Left renal pelvis (tissue), 4 donors: Measurements from ENCODE around the gene DPM2. TPM values are rescaled to one million over a fixed set of nuclear protein-coding genes. Genes with fewer than 3 reads are reported as not detected.

ENCODE experiments used
- DNase-seq, 4 donors: peaks; one replicate each; pipeline ENCODE4 v3.0.0-alpha.2; 2013; ENCODE audit warnings: low read depth in 4 of 4, low spot score in 3 of 4
- polyA plus RNA-seq, 4 donors: library from polyadenylated mRNA; unstranded; fragments of 120-200 nt; gene quantifications; one replicate each; pipeline ENCODE4 v1.2.1, GENCODE V29; 2013; ENCODE audit not compliant: insufficient read length in 4 of 4

DPM2 gene
- polyA plus RNA-seq, 4 donors = 33.5 to 38.7 (median 36.4) TPM

DNA sequence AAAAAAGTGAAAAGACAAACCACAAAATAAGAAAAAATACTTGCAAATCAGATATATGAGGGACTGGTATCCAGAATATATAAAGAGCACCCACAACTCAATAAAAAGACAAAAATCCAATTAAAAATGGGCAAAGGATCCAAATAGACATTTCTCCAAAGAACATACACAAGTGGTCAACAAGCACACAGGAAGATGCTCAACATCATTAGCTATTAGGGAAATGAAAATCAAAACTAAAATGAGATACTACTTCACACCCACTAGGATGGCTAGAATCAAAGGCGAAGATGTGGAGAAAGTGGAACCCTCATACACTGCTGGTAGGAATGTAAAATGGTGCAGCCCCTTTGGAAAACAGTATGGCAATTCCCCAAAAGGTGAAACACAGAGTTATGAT, 21.1 kb upstream of the DPM2 start:
- no peak for DNase-seq

GRCh38 chr9:127955294-127956015, 17.8 kb upstream of the DPM2 start:
- no peak for DNase-seq

GRCh38 chr9:127954831-127955293, 17.2 kb upstream of the DPM2 start:
- DNase-seq = no peak

GRCh38 chr9:127953768-127954505, 16.3 kb upstream of the DPM2 start:
- no peak for DNase-seq

DNA sequence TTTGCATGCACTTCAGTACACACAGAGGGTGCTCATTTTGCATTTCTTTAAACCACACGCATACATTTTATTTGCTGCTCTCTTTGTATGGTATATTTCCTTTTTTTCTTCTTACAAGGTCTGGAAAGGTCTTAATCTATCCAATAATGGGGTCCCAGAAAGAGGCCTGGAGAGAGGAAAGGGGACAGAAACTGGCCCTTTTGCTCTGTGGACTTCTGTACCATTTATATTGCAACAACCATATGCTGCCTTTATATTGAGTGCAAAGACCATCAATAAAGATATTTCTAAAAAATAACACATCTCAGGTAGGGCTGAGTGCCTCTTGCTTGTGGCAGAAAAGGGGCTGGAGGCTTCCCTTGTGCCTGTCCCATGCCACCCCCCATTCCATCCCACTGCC, 15.5 kb upstream of the DPM2 start:
- no peak for DNase-seq

DNA sequence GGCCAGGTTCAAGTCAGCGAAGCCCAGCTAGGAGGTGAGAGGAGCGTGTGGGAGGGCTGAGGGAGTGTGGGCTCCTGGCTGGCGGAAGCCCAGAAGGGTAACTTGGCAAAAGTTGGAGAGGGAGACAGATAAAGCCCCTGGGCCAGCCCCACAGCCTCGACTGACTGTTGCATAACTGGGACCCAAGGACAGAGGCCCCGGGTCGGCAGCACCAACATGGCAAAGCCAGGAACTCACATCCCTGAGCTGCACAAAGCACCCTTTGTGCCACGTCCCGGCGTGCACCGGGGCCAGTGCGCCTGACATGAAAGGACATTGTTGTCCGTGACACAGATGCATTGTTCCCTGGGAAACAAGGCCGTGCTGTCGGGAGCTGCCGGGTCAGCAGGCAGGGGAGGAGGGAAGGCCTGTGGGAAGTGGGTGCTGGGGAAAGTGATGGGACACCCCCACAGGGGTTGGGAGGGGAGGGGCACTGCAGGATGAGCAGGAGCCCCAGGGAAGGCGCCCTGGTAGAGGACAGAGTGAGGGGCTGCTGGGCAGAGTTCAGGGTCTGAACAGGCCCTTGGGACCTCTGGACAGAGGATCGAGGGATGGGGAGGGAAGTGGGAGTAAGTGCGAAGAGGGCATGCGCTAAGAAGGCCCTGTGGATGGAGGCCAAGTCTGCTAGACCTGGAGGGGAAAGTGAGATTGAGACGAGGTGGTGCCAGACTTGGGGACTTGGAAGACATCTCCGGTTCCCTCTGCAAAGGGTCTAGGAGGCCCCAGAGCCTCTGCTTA, 13.0 kb upstream of the DPM2 start:
- DNase-seq = no peak

DNA sequence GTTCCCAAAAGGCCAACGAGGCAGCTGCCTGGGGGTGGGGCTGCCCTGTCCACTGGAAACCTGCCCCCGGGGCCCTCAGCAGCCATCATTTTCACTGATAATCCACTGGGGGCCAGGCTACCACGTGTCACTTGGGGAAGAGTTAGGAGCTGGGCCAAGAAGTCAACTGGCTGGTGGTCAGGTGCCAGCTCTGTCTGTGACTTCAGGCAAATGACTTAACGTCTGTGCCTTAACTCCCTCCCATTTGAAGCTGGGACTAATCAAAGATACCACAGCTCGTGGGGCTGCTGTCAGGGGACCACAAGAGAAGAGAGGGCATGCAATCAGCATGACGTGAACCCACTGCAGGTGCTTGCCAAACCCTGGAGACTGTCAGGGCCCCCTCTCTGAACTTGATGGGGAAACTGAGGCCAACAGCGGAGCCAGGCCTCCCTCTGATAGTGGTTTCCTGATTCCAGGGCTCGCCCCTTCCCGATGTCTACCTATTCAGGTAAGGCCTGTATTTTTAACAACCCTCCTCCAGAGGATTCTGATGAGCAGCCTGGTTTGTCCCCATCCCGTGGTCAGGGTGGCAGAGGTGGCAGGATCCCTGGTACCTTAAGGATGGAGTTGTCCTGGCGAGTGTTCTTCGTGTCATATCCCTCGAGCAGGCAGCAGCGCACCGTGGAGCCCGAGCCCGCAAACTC, 12.3 kb upstream of the DPM2 start:
- no peak for DNase-seq

DNA sequence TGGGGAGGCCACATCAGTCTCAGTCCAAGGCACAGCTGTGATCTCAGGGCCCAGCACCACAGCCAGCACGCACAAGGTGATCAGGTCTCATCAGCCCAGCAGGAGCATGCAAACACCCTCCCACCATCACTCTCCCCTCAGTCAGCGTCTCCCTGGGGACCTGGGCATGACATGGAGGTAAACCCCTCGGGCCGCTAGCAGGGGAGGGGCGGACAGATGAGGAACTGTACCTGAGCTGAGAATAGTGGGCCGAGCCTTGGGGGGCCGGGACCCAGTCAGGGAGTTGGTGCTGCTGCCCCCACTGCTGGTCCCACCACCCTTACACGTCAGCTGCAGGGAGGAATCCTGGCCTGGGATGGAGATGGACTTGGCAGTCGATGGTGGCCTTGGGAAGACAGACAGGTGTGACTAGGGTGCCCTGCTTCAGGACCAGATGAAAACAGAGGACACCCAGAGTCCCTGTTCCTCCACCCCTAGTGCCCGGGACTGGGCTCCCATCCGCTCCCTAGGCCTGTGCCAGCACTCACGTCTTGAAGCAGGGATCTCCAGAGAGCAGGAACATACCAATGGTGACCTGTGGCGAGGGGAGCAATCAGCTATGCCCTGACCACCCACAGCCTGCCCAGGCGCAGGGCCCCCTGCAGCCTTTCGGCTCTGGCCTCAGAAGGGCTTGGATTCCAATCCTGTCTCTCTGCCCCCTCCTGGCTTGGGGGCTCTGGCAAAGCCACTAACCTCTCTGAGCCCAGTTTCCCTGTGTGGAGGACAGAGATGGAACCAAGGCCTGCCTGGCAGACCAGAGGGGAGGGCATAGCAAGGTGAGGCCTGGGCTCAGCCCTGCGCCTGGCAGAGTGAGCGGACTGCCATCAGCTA, 10.4 kb upstream of the DPM2 start:
- DNase-seq = no peak

- no peak for DNase-seq
Observed at GRCh38 chr9:127946728-127947127, 9.1 kb upstream of the DPM2 start.

GRCh38 chr9:127945942-127946341, 8.3 kb upstream of the DPM2 start:
- DNase-seq = no peak

- no peak for DNase-seq
Observed at GRCh38 chr9:127945338-127945737, 7.7 kb upstream of the DPM2 start.

DNA sequence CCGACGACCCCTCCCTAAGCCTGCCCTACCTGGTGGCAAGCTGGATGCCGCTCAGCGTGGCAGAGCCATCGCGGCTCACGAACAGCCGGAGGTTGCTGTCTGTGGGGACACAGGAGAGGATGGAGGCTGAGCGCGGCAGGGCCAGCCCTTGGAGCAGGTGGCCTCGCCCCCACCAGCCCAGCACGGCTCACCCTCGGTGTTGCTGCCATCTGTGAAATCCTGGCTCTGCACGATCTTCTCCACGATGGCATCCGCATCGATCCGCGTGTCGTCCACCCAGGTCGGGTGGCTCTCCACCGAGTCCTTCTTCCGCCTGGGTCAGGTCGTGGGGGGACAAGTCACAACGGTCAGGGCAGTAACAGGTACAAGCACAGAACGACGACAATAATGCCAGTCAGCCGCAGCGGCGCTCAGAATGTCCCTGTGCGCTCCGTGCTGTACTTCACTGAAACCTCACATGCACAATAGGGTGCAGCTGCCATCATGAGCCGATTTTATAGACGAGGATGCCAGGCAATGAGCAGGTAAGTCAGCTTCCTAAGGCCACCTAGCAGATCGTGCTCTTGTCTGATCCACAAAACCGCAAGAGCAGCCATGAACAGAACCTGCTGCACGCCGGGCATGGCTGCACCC, 7.0 kb upstream of the DPM2 start:
- no peak for DNase-seq

GRCh38 chr9:127943731-127944144, 6.1 kb upstream of the DPM2 start:
- DNase-seq = no peak

- no peak for DNase-seq
Observed at GRCh38 chr9:127943011-127943662, 5.5 kb upstream of the DPM2 start.

GRCh38 chr9:127942216-127943010, 4.8 kb upstream of the DPM2 start:
- no peak for DNase-seq

DNA sequence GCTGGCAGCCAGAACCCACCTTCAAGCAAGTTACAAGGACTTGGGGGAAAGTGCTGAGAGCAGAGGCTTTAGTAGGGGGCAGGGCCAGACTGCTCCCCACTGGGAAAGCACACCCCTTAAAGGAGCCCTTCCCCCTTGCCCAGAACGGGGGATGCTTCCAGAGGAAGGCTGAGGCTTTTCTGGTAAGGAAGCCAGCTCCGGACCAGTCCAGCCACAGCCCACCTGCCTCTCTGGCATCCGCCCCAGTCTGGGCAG, 4.2 kb upstream of the DPM2 start:
- no peak for DNase-seq

- DNase-seq = no peak
Observed at GRCh38 chr9:127941062-127941960, 3.7 kb upstream of the DPM2 start.
